ENCODE data around the gene GPC4.

GPC4 gene

GRCh38 chrX:133335027-133335426, 80.3 kb downstream of the GPC4 start:
- H3K9me3 ChIP-seq (ENCODE audit: control insufficient read depth, low read length) = no peaks in the 10 kb centered on the region
- TF ChIP-seq, protein P1, sequence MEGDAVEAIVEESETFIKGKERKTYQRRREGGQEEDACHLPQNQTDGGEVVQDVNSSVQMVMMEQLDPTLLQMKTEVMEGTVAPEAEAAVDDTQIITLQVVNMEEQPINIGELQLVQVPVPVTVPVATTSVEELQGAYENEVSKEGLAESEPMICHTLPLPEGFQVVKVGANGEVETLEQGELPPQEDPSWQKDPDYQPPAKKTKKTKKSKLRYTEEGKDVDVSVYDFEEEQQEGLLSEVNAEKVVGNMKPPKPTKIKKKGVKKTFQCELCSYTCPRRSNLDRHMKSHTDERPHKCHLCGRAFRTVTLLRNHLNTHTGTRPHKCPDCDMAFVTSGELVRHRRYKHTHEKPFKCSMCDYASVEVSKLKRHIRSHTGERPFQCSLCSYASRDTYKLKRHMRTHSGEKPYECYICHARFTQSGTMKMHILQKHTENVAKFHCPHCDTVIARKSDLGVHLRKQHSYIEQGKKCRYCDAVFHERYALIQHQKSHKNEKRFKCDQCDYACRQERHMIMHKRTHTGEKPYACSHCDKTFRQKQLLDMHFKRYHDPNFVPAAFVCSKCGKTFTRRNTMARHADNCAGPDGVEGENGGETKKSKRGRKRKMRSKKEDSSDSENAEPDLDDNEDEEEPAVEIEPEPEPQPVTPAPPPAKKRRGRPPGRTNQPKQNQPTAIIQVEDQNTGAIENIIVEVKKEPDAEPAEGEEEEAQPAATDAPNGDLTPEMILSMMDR (IDR thresholded peaks at IDR 0.05) = peak; percentile 42
- H3K4me3 ChIP-seq (ENCODE audit: low read depth, low read length) = no peak overlapping the region
- H3K27me3 ChIP-seq (ENCODE audit: control insufficient read depth, insufficient read depth, low read length) = no peaks in the 10 kb centered on the region
- H3K36me3 ChIP-seq (ENCODE audit: control insufficient read depth, insufficient read depth, low read length) = no peaks in the 10 kb centered on the region
- no peaks in the 10 kb centered on the region for H3K79me2 ChIP-seq
- H3K9ac ChIP-seq = no peak overlapping the region
- no peak overlapping the region for H3K4me2 ChIP-seq (ENCODE audit: low read length)
- no peaks in the 10 kb centered on the region for H3K4me1 ChIP-seq
- H2AFZ ChIP-seq = no peak overlapping the region
- H3K27ac ChIP-seq = no peak overlapping the region

DNA sequence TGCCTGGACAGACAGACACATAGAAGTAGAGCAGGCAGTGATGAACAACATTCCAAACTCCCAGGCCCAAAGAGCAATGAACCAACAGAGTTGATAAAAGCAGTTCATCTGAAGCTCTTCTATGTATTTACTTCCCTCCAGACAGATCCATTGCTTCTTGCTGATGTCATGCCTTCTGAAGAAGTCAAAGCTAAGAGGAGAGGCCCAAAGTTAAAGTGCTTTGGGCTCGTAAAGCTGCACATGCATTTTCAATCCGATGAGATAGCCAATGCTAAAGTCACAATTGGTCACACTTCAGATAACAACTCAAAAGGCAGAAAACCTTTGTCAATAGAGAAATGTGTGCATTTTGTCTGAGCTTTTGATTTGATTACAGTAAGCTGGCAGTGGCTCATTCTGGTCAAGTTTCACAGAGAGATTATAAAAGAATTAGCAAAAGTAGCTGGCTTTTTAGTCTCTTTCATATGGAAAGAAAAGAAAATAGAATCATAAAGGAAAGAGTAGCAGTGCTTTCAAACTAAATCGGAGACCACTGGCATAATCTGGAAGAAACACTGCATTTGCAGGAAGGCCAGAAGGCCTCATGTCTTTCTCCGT, 82.0 kb downstream of the GPC4 start:
- Histone ChIP-seq H3K9ac (no peak overlapping the region), H3K4me3 (ENCODE audit: low read depth, low read length) (no peak overlapping the region), H3K79me2 (no peaks in the 10 kb centered on the region), H2AFZ (no peak overlapping the region), H3K27ac (no peak overlapping the region), H3K9me3 (ENCODE audit: control insufficient read depth, low read length) (no peaks in the 10 kb centered on the region), H3K27me3 (ENCODE audit: control insufficient read depth, insufficient read depth, low read length) (no peaks in the 10 kb centered on the region), H3K4me1 (no peaks in the 10 kb centered on the region), H3K4me2 (ENCODE audit: low read length) (no peak overlapping the region), H3K36me3 (ENCODE audit: control insufficient read depth, insufficient read depth, low read length) (no peaks in the 10 kb centered on the region)
- TF ChIP-seq, protein P1 (IDR thresholded peaks at IDR 0.05) = no peak

DNA sequence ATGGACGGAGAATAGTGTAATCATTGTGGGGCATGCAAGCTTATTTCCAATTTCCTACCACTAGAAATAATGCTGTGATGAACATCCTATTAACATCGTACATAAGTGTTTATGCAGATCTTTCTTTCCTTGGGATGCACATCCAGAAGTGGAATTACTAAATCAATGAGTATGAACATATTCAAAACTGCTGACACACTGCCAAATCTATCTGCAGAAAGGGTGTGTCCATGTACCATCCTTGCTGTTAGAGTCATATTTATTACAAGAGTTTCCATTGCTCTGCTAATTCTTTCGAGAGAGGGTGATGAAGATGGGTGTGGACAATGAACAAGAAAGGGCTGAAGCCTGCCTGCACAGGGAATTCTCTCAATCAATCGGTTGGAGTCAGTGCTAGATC, 82.6 kb downstream of the GPC4 start:
- no peak overlapping the region for H3K4me2 ChIP-seq (ENCODE audit: low read length)
- no peaks in the 10 kb centered on the region for H3K4me1 ChIP-seq

GRCh38 chrX:133330956-133331355, 84.3 kb downstream of the GPC4 start:
- H3K9ac ChIP-seq = no peak overlapping the region
- no peaks in the 10 kb centered on the region for H3K79me2 ChIP-seq
- no peaks in the 10 kb centered on the region for H3K4me1 ChIP-seq
- H3K4me2 ChIP-seq (ENCODE audit: low read length) = no peak overlapping the region
- no peaks in the 10 kb centered on the region for H3K9me3 ChIP-seq (ENCODE audit: control insufficient read depth, low read length)
- TF ChIP-seq, protein P1 (IDR thresholded peaks at IDR 0.05) = no peak
- no peak overlapping the region for H3K4me3 ChIP-seq (ENCODE audit: low read depth, low read length)
- no peaks in the 10 kb centered on the region for H3K27me3 ChIP-seq (ENCODE audit: control insufficient read depth, insufficient read depth, low read length)
- no peak overlapping the region for H3K27ac ChIP-seq
- H3K36me3 ChIP-seq (ENCODE audit: control insufficient read depth, insufficient read depth, low read length) = no peaks in the 10 kb centered on the region
- no peak overlapping the region for H2AFZ ChIP-seq

More for the DNA sequence above, 82.6 kb downstream of the GPC4 start:
- H3K27ac ChIP-seq = no peak overlapping the region
- TF ChIP-seq, protein P1 (IDR thresholded peaks at IDR 0.05) = no peak
- H3K4me3 ChIP-seq (ENCODE audit: low read depth, low read length) = no peak overlapping the region
- H2AFZ ChIP-seq = no peak overlapping the region
- no peaks in the 10 kb centered on the region for H3K27me3 ChIP-seq (ENCODE audit: control insufficient read depth, insufficient read depth, low read length)
- H3K9me3 ChIP-seq (ENCODE audit: control insufficient read depth, low read length) = no peaks in the 10 kb centered on the region
- H3K79me2 ChIP-seq = no peaks in the 10 kb centered on the region
- no peaks in the 10 kb centered on the region for H3K36me3 ChIP-seq (ENCODE audit: control insufficient read depth, insufficient read depth, low read length)
- no peak overlapping the region for H3K9ac ChIP-seq

DNA sequence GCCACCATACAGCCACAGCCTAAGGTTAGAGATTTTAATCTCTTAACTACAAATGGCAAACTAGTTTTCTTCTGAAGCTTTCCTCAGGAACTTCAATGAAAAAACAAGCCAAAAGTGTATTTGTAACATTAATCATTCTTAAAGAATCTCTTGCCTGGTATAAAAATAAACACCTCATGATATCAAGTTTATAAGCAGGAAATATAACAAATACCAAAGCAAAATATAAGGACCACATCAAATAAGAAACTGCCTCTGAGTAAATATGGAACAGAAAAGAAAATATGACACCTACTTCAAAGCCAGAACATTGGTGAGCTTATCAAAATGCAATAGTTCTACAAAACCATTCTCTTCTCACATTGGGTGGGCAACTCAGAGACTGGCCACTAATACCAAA, 89.9 kb downstream of the GPC4 start:
- Histone ChIP-seq H3K4me3 (ENCODE audit: low read depth, low read length) (no peak overlapping the region), H2AFZ (no peak overlapping the region), H3K9ac (no peak overlapping the region), H3K4me2 (ENCODE audit: low read length) (no peak overlapping the region), H3K36me3 (ENCODE audit: control insufficient read depth, insufficient read depth, low read length) (no peaks in the 10 kb centered on the region), H3K27ac (no peak overlapping the region), H3K4me1 (no peaks in the 10 kb centered on the region), H3K9me3 (ENCODE audit: control insufficient read depth, low read length) (no peaks in the 10 kb centered on the region), H3K79me2 (no peaks in the 10 kb centered on the region), H3K27me3 (ENCODE audit: control insufficient read depth, insufficient read depth, low read length) (no peaks in the 10 kb centered on the region)
- TF ChIP-seq, protein P1 (IDR thresholded peaks at IDR 0.05) = no peak

All from parathyroid adenoma (tissue), 2 donors.